VCaP (cell line): ENCODE data around the gene LCN12.

Source experiments
- H3K27ac ChIP-seq: fragments of 450-650 bp; 2 replicates; pipeline ENCODE4 v1.5.1; 2017
- CTCF ChIP-seq: fragments of 450-650 bp; conservative IDR thresholded peaks from 2 replicates; pipeline ENCODE4 v1.5.1; 2017; ENCODE audit warnings: mild to moderate bottlenecking, moderate library complexity

The LCN12 gene

GRCh38 chr9:136953771-136954269 lies 1.7 kb downstream of the LCN12 start:
- no peak for TF ChIP-seq CTCF
- H3K27ac ChIP-seq, result no peak overlapping the region

GRCh38 chr9:136954270-136955083 lies 2.4 kb downstream of the LCN12 start:
- H3K27ac ChIP-seq, result no peak overlapping the region
- no peak for TF ChIP-seq CTCF

- TF ChIP-seq CTCF, result no peak
- H3K27ac ChIP-seq, result no peak overlapping the region
These were observed 3.3 kb downstream of the LCN12 start for GRCh38 chr9:136955202-136955942.

- TF ChIP-seq CTCF, result no peak
- no peak overlapping the region for H3K27ac ChIP-seq
These were observed 3.9 kb downstream of the LCN12 start for GRCh38 chr9:136955943-136956335.

GRCh38 chr9:136956604-136957003 lies 4.5 kb downstream of the LCN12 start:
- no peak overlapping the region for H3K27ac ChIP-seq
- no peak for TF ChIP-seq CTCF

GRCh38 chr9:136957461-136957860 lies 5.4 kb downstream of the LCN12 start:
- TF ChIP-seq CTCF, result no peak
- no peak overlapping the region for H3K27ac ChIP-seq

GRCh38 chr9:136957901-136958300 lies 5.8 kb downstream of the LCN12 start:
- no peak overlapping the region for H3K27ac ChIP-seq
- no peak for TF ChIP-seq CTCF
